ENCODE measurements around the gene RTN1.
"Not testable (repeated sequence)": the region's sequence is repeated elsewhere in the genome, so short reads cannot be mapped to it uniquely, and the experiment has no call there.

Gene RTN1

GRCh38 chr14:59698793-59699192 lies 171.8 kb downstream of the RTN1 start:
- DNase-seq: peak; percentile 54

GRCh38 chr14:59695198-59695597 lies 175.4 kb downstream of the RTN1 start:
- no peak for DNase-seq

- DNase-seq: no peak
Measured at GRCh38 chr14:59691266-59691665, 179.3 kb downstream of the RTN1 start.

DNA sequence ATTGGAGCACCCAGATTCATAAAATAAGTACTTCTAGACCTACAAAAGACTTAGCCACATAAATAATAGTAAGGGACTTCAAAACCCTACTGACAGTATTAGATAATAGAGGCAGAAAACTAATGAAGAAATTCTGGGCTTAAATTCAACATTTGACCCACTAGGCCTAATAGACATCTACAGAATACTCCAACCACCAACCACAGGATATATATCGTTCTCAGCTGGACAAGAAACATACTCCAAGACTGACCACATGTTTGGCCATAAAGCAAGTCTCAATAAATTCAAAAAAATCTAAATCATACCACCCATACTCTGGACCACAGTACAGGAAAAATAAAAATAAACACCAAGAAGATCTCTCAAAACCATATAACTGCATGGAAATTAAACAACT lies 180.2 kb downstream of the RTN1 start:
- DNase-seq: no peak

GRCh38 chr14:59688224-59689170 lies 182.1 kb downstream of the RTN1 start:
- DNase-seq: peak; percentile 26

DNA sequence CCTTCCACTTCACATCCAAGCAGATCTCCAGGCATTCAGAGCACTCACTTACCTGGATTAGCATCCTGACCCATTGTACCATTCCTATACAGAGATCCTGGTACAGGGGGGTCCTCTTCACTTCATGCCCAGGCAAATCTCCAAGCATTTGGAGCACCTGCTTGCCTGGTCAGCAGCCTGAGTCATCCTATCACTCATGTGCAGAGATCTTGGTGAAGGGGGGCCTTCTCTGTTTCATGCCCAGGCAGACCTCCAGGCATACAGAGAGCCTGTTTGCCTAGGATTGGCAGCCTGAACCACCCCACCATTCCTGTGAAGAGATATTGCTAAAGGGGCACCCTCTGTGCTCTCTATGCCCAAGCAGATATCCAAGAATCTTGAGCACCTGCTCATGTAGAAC lies 182.9 kb downstream of the RTN1 start:
- no peak for DNase-seq

DNA sequence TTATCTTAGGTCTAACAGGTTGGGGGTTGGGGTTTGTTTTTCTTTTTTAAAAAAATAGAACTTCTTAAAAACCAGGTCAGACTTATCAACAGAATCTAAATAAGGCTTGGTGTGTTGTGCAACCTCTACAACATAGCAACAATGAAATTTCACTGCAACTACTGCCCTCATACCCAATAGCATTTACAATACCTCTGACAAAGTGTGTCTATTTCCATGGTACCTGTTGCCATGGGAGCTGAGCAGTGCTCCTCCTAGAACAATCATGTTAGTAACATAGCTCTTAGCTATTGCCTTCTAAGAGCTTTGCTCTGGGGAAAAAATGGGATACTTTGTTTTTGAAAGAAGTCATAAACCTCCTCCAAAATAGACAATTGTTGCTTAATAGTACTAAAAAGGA lies 190.7 kb downstream of the RTN1 start:
- peak; percentile 16 for DNase-seq

DNA sequence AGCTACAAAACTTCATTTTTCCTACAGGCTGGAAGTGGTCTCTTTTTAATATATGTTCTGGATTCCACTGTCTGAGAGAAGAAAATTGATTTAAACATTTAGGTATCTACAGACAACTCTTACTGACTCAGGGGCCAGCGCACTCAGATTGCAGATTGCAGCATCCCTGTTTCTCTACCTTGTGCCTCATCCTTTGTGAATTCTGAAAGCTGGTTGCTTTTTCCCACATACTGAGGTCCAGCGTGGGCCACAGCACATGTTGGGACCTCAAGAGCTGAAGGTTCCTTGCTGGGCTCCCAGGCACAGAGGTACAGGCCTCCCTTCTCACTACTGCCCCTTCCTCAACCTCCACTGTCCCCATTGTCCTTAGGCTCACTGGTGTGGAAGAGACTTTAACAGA lies 192.2 kb downstream of the RTN1 start:
- no peak for DNase-seq

DNA sequence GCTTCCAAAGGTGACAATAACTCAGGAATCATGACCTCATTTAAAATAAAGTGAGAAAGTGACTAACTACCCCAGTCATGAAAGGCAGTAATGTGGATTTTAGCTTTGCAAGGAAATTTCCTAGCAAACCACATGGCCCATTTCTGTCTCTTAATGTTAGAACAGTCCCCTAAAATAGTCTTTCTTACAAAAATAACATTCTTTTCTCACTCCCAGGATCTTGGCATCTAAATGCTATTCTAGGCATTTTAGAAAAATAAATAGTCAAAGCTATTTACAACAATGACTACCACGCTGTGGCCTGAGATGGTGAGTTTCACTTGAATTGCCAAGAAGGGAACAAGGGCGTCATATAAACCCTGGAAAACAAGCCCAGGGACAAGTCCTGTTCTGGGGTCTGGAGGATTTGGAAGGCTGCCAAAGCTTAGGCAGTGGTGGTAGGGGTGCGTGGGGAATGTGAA lies 192.8 kb downstream of the RTN1 start:
- no peak for DNase-seq

- no peak for DNase-seq
Measured at GRCh38 chr14:59675394-59675793, 195.2 kb downstream of the RTN1 start.

- DNase-seq: no peak
Measured at GRCh38 chr14:59664741-59665140, 205.8 kb downstream of the RTN1 start.

DNA sequence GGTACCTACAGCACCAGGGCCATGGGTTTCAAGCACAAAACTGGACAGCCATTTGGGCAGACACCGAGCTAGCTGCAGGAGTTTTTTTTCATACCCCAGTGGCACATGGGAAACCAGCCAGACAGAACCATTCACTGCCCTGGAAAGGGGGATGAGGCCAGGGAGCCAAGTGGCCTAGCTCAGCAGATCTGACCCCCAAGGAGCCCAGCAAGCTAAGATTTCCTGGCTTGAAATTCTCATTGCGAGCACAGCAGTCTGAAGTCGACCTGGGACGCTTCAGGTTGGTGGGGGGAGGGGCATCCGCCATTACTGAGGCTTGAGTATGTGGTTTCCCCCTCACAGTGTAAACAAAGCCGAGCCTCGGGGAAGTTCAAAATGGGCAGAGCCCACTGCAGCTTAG lies 212.8 kb downstream of the RTN1 start:
- DNase-seq: no peak

- no peak for DNase-seq
Measured at GRCh38 chr14:59656473-59656872, 214.1 kb downstream of the RTN1 start.

DNA sequence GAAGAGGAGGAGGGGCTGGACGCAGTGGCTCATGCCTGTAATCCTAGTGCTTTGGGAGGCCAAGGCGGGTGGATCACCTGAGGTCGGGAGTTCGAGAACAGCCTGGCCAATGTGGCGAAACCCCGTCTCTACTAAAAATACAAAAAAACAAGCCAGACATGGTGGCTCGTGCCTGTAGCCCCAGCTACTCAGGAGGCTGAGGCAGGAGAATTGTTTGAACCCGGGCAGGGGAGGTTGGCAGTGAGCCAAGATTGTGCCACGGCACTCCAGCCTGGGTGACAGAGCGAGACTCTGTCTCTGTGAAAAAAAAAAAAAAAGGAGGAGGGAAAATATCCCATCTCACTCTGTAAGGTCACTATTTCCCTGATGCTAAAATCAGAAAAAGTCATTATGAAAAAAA lies 216.4 kb downstream of the RTN1 start:
- not testable (repeated sequence) for DNase-seq

DNA sequence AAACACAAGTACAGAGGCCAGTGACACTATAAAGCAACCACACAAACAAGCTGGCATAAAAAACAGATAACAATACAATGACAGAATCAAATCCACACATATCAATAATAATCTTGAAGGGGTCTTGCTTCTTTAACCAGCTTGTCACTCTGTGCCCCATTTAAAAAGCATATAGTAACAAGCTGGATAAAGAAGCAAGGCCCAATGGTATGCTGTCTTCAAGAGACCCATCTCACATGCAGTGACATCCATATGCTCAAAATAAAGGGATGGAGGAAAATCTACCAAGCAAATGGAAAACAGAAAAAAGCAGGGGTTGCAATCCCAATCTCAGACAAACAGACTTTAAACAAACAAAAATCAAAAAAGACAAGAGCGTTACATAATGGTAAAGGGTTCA lies 223.7 kb downstream of the RTN1 start:
- DNase-seq: not testable (repeated sequence)

DNA sequence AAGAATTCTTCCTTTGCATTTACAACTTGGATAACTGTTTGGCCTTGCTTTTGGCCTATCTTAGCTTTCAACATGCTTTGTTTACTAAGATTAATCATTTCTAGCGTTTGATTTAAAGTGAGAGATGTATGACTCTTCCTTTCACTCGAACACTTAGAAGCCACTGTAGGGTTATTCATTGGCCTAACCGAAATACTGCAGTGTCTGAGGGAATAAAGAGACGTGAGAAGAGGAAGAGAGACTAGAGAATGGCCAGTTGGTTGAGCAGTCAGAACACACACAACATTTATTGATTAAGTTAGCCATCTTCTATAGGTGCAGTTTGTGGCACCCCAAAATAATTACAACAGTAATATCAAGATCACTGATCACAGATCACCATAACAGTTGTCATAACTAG lies 231.7 kb downstream of the RTN1 start:
- no peak for DNase-seq

DNA sequence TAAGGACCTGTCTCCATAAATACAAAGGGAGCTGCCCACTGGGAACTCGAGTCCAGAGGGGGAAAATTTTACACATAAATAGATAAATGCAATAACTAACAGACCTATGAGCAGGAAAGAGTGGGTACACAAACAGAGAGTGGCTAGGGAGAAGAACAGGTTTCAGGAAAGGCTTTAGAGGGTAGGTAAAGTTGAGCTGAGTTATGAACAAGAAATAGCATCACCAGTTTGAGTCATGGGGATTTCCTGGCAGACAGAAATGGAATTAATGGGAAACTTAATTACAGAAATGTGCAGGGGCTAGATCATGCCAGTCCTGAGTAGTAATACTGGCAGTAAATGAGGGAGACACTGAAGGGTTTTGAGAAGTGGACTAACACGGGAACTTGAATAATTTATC lies 236.0 kb downstream of the RTN1 start:
- no peak for DNase-seq

DNA sequence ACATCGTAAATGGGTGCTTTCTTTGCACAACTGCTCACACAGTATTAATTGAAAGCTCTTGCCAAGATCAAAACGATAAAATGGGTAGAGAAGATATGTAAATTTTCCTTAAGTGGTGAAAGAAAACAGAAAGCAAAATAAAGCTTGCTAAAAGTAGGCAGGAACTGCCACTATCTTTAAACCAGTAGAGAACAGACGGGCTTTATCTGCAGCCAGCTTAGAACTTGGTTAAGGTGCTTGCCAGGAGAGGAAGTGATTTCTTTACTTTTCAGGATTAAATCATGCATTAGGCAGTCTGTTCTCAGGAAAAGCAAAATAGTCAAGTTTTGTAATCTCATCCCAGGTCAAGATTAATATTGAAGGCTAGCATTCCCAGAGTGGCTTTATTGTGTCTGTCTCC lies 237.1 kb downstream of the RTN1 start:
- no peak for DNase-seq

DNA sequence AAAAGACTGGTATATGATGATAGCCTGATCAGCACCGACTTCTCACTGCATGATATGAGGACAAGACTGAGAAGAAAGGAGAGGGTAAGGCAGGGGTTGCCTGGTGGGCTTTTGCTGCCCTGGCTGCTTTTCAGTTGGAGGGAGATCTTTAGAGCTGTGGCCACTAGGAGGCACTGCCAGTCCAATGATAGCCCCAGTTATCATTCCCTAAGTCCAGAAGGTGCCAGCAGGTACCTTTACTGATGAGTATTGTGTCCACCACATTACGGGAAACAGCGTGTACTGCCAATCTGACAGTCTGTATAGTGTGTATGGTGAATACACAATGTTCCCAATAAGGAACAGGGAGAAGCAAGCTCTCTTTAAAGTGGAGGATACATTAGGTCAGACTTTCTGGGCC lies 238.2 kb downstream of the RTN1 start:
- peak; percentile 31 for DNase-seq

GRCh38 chr14:59631237-59631636 lies 239.3 kb downstream of the RTN1 start:
- peak; percentile 13 for DNase-seq

- DNase-seq: peak; percentile 9
Measured at GRCh38 chr14:59630288-59630963, 240.2 kb downstream of the RTN1 start.

- no peak for DNase-seq
Measured at GRCh38 chr14:59629444-59630287, 240.9 kb downstream of the RTN1 start.

- DNase-seq: no peak
Measured at GRCh38 chr14:59627011-59627520, 243.5 kb downstream of the RTN1 start.
